Nephron progenitor cell (in vitro differentiated cells): ENCODE measurements around the gene CXCL11.

Source experiments
- DNase-seq: peaks from one replicate; pipeline ENCODE4 v3.0.0; 2021
- H3K27ac Mint-ChIP-seq: 2 replicates; pipeline ENCODE4 v1.8.0; 2021; ENCODE audit warnings: mild to moderate bottlenecking, moderate library complexity, mixed read lengths
- H3K27me3 Mint-ChIP-seq: 2 replicates; pipeline ENCODE4 v1.8.0; 2021; ENCODE audit warnings: mild to moderate bottlenecking, low read depth, mixed read lengths; ENCODE audit not compliant: poor library complexity
- H3K36me3 Mint-ChIP-seq: 2 replicates; pipeline ENCODE4 v1.8.0; 2021; ENCODE audit warnings: low read depth, mixed read lengths
- H3K4me1 Mint-ChIP-seq: 2 replicates; pipeline ENCODE4 v1.8.0; 2021; ENCODE audit warnings: mixed read lengths
- H3K4me3 Mint-ChIP-seq: 2 replicates; pipeline ENCODE4 v1.8.0; 2021; ENCODE audit warnings: mild to moderate bottlenecking, moderate library complexity, mixed read lengths
- H3K9me3 Mint-ChIP-seq: 2 replicates; pipeline ENCODE4 v1.8.0; 2021; ENCODE audit warnings: mild to moderate bottlenecking, moderate library complexity, mixed read lengths
- CTCF ChIP-seq: fragments of 200-600 bp; sonication (generic); IDR thresholded peaks from 2 replicates; pipeline ENCODE4 v1.5.0; 2021; ENCODE audit warnings: antibody characterized with exemption

CXCL11 gene

GRCh38 chr4:76035799-76036380 lies at the start of gene CXCL11:
CXCL11 (minus strand) TSS chr4:76036070; CDS start chr4:76035987, 83 bp downstream.
- Mint-ChIP-seq H3K36me3 (no peaks in the 10 kb centered on the region), H3K4me3 (no peak within 1 kb of the TSS), H3K9me3 (no peaks in the 10 kb centered on the region), H3K4me1 (no peaks in the 10 kb centered on the region), H3K27me3 (peaks cover 3% of the 10 kb centered on the region), H3K27ac (no peak within 1 kb of the TSS)
- TF ChIP-seq CTCF = no peak
- DNase-seq = no peak

GRCh38 chr4:76084542-76084941 lies 48.7 kb upstream of the CXCL11 start:
- TF ChIP-seq CTCF = no peak
- H3K27me3 Mint-ChIP-seq = peaks cover 5% of the 10 kb centered on the region
- H3K27ac Mint-ChIP-seq = no peak overlapping the region

GRCh38 chr4:76083386-76083988 lies 47.6 kb upstream of the CXCL11 start:
- no peak overlapping the region for H3K27ac Mint-ChIP-seq
- DNase-seq = no peak
- H3K27me3 Mint-ChIP-seq = peaks cover 8% of the 10 kb centered on the region
- no peak overlapping the region for H3K4me3 Mint-ChIP-seq
- H3K9me3 Mint-ChIP-seq = no peaks in the 10 kb centered on the region
- no peaks in the 10 kb centered on the region for H3K36me3 Mint-ChIP-seq
- TF ChIP-seq CTCF = no peak
- peaks cover 7% of the 10 kb centered on the region for H3K4me1 Mint-ChIP-seq

More at GRCh38 chr4:76084542-76084941, 48.7 kb upstream of the CXCL11 start:
- Mint-ChIP-seq H3K4me3 (no peak overlapping the region), H3K4me1 (peaks cover 7% of the 10 kb centered on the region), H3K9me3 (no peaks in the 10 kb centered on the region), H3K36me3 (no peaks in the 10 kb centered on the region)
- no peak for DNase-seq

GRCh38 chr4:76078033-76078613 lies 42.3 kb upstream of the CXCL11 start:
- H3K27ac Mint-ChIP-seq = no peak overlapping the region
- no peaks in the 10 kb centered on the region for H3K9me3 Mint-ChIP-seq
- DNase-seq = no peak
- TF ChIP-seq CTCF = no peak
- H3K4me3 Mint-ChIP-seq = no peak overlapping the region
- H3K4me1 Mint-ChIP-seq = no peaks in the 10 kb centered on the region
- H3K36me3 Mint-ChIP-seq = no peaks in the 10 kb centered on the region
- H3K27me3 Mint-ChIP-seq = peaks cover 4% of the 10 kb centered on the region

- TF ChIP-seq CTCF = no peak
- DNase-seq = no peak
- Mint-ChIP-seq H3K36me3 (no peaks in the 10 kb centered on the region), H3K27ac (no peak overlapping the region), H3K4me3 (no peak overlapping the region), H3K27me3 (peaks cover 4% of the 10 kb centered on the region), H3K4me1 (no peaks in the 10 kb centered on the region), H3K9me3 (no peaks in the 10 kb centered on the region)
Observed at GRCh38 chr4:76074993-76075600, 39.2 kb upstream of the CXCL11 start.
